B cell (primary cell): ENCODE results near the gene FBH1. TPM values are rescaled to one million over a fixed set of nuclear protein-coding genes. Genes with fewer than 3 reads are reported as not detected.
A peak's percentile ranks its signal among the peaks of the same experiment; 100 is the strongest.

Experiments
- ATAC-seq: fragments of 200-7000 bp; cut with Tn5 transposase; one replicate; pipeline ENCODE4 v1.10.0; 2021; ENCODE audit warnings: low read depth, mild to moderate bottlenecking, moderate number of reproducible peaks, moderate library complexity
- CTCF ChIA-PET: fragments of 350-600 bp; sonication (Branson Sonifier 250); formaldehyde crosslinking; loops from one replicate; lab custom pipeline; 2021; ENCODE audit warnings: antibody characterized with exemption, inconsistent platforms; lab: Charles Lee
- POLR2A ChIA-PET: fragments of 350-600 bp; sonication (Branson Sonifier 250); formaldehyde crosslinking; loops from one replicate; lab custom pipeline; 2021; ENCODE audit warnings: antibody characterized with exemption; lab: Charles Lee
- DNase-seq: peaks from one replicate; pipeline ENCODE4 v3.0.0; 2013
- H2AFZ ChIP-seq: 2 replicates; pipeline ENCODE4 v1.6.1; 2012; ENCODE audit warnings: mild to moderate bottlenecking, low read depth, low read length; ENCODE audit not compliant: insufficient read depth, poor library complexity, severe bottlenecking
- H3K27ac ChIP-seq, 2 donors: 1 replicate in 1 of 2; 2 replicates in 1 of 2; pipeline ENCODE4 v1.5.1; 2012 to 2013; ENCODE audit warnings: low read length in 2 of 2, mild to moderate bottlenecking in 2 of 2, moderate library complexity in 1 of 2
- H3K27me3 ChIP-seq, 4 experiments: fragments of 200-600 bp in 1 of 4; sonication (generic) in 1 of 4; replicated peaks in 1 of 4; 1 replicate in 2 of 4; 2 replicates in 2 of 4; pipeline versions ENCODE4 v1.6.1 to v1.7.0; 2013 to 2016; ENCODE audit warnings: low read length in 3 of 4, mild to moderate bottlenecking in 2 of 4, mixed read lengths in 1 of 4, moderate library complexity in 1 of 4; ENCODE audit not compliant: insufficient read depth in 4 of 4, control insufficient read depth in 3 of 4; ENCODE audit errors: control extremely low read depth in 1 of 4
- H3K36me3 ChIP-seq, 2 experiments: replicated peaks in 1 of 2; 1 replicate in 1 of 2; 2 replicates in 1 of 2; pipeline versions ENCODE4 v1.6.1 to v1.7.1; 2013; ENCODE audit warnings: low read length in 1 of 2; ENCODE audit not compliant: insufficient read depth in 2 of 2, control insufficient read depth in 1 of 2; ENCODE audit errors: control extremely low read depth in 1 of 2, extremely low read depth in 1 of 2
- H3K4me1 ChIP-seq, 2 donors: fragments of 200-600 bp in 1 of 2; sonication (generic) in 1 of 2; 1 replicate in 1 of 2; 2 replicates in 1 of 2; pipeline versions ENCODE4 v1.5.1 to v1.6.1; 2013 to 2017; ENCODE audit warnings: low read length in 2 of 2; ENCODE audit not compliant: control insufficient read depth in 2 of 2, insufficient read depth in 2 of 2
- H3K4me2 ChIP-seq: replicated peaks from 2 replicates; pipeline ENCODE3; 2012; ENCODE audit warnings: mild to moderate bottlenecking, low read depth, low read length; ENCODE audit not compliant: poor library complexity, severe bottlenecking
- H3K4me3 ChIP-seq, 5 experiments: fragments of 200-600 bp in 1 of 5; sonication (generic) in 1 of 5; 1 replicate in 3 of 5; 2 replicates in 2 of 5; pipeline versions ENCODE4 v1.5.1 to v1.7.0; 2011 to 2016; ENCODE audit warnings: low read length in 4 of 5, mild to moderate bottlenecking in 4 of 5, low read depth in 2 of 5, control low read depth in 1 of 5, moderate library complexity in 1 of 5; ENCODE audit not compliant: insufficient read depth in 1 of 5; ENCODE audit errors: control extremely low read depth in 1 of 5, extremely low read depth in 1 of 5
- H3K79me2 ChIP-seq: fragments of 200-600 bp; sonication (generic); one replicate; pipeline ENCODE4 v1.6.0; 2016; ENCODE audit warnings: low read length; ENCODE audit not compliant: control insufficient read depth, insufficient read depth
- H3K9ac ChIP-seq: fragments of 200-600 bp; sonication (generic); 2 replicates; pipeline ENCODE4 v1.6.1; 2017; ENCODE audit warnings: mild to moderate bottlenecking, low read length, moderate library complexity
- H3K9me3 ChIP-seq, 3 donors: one replicate each; pipeline versions ENCODE4 v1.6.1 to v1.7.1; 2013; ENCODE audit warnings: low read length in 2 of 3; ENCODE audit not compliant: control insufficient read depth in 2 of 3, insufficient read depth in 1 of 3; ENCODE audit errors: control extremely low read depth in 1 of 3
- H4K20me1 ChIP-seq: 2 replicates; pipeline ENCODE4 v1.6.0; 2012; ENCODE audit warnings: mild to moderate bottlenecking, low read length; ENCODE audit not compliant: insufficient read depth, control insufficient read depth, poor library complexity, severe bottlenecking
- H3K27ac Mint-ChIP-seq: one replicate; pipeline ENCODE4 v1.8.0; 2021; ENCODE audit warnings: mixed read lengths
- H3K27me3 Mint-ChIP-seq: one replicate; pipeline ENCODE4 v1.8.0; 2021; ENCODE audit warnings: mixed read lengths
- H3K4me1 Mint-ChIP-seq: one replicate; pipeline ENCODE4 v1.8.0; 2021; ENCODE audit warnings: mixed read lengths
- H3K4me3 Mint-ChIP-seq: one replicate; pipeline ENCODE4 v1.8.0; 2021; ENCODE audit warnings: mixed read lengths
- H3K9me3 Mint-ChIP-seq: one replicate; pipeline ENCODE4 v1.8.0; 2022; ENCODE audit warnings: mixed read lengths; ENCODE audit not compliant: insufficient read depth
- CTCF ChIP-seq: fragments of 200-600 bp; IDR thresholded peaks from one replicate; pipeline ENCODE4 v1.8.0; 2022; ENCODE audit warnings: antibody characterized with exemption, mild to moderate bottlenecking
- EZH2 ChIP-seq: IDR thresholded peaks from 2 replicates; pipeline ENCODE4 v1.6.1; 2012; ENCODE audit warnings: borderline replicate concordance, low read depth, mild to moderate bottlenecking, moderate library complexity, low read length; ENCODE audit not compliant: insufficient read depth, poor library complexity, severe bottlenecking
- WGBS: methylation state at CpG from one replicate; pipeline ENCODE4 v1.1.5; 2013; ENCODE audit warnings: missing lambda C conversion rate; ENCODE audit not compliant: insufficient coverage; 5-methylcytosine and 5-hydroxymethylcytosine counted together
- intact Hi-C: fragments of 100-400 bp; cut with micrococcal nuclease; formaldehyde crosslinking; loops from one replicate; pipeline ENCODE4 v1.10.0; 2022
- polyA plus RNA-seq: library from polyadenylated mRNA; depleted of rRNA; stranded (reverse); fragments of >200 nt; gene quantifications from 2 replicates; pipeline ENCODE4 v1.2.3, GENCODE V29; 2012
- total RNA-seq, 2 donors: library from RNA; stranded (reverse); fragments of 120-200 nt in 1 of 2; gene quantifications; 1 replicate in 1 of 2; 2 replicates in 1 of 2; pipeline versions ENCODE4 v1.2.3 to v1.2.4, GENCODE V29; 2013 to 2022

FBH1 gene
- total and polyA plus RNA-seq, 2 donors (not counting 1 experiment from before 2014, with no cell fraction given) = 86.4 to 129 TPM

GRCh38 chr10:5948208-5948585 lies 58.2 kb downstream of the FBH1 start:
- 100% methylated on average over 5 of the region's 6 CpGs for WGBS
- Mint-ChIP-seq H3K4me3 (no peak overlapping the region), H3K27me3 (no peaks in the 10 kb centered on the region), H3K4me1 (peaks cover 7% of the 10 kb centered on the region), H3K9me3 (no peaks in the 10 kb centered on the region), H3K27ac (no peak overlapping the region)
- ATAC-seq (no peak), DNase-seq (no peak)
- TF ChIP-seq EZH2 (no peak), CTCF (no peak)
- Histone ChIP-seq H2AFZ (no peak overlapping the region), H3K27ac (no peak overlapping the region), H3K36me3 (peaks cover 0 to 5% of the 10 kb centered on the region in 2 experiments), H3K9ac (no peak overlapping the region), H3K4me2 (no peak overlapping the region), H4K20me1 (no peaks in the 10 kb centered on the region), H3K4me3 (no peak overlapping the region), H3K4me1 (peaks cover 4 to 5% of the 10 kb centered on the region in 2 donors), H3K9me3 (no peaks in the 10 kb centered on the region), H3K79me2 (no peaks in the 10 kb centered on the region), H3K27me3 (no peaks in the 10 kb centered on the region)
- intact Hi-C loops = no loop called here
- ChIA-PET POLR2A (no interaction called here), CTCF (no interaction called here)

- no peak overlapping the region for H3K4me3 ChIP-seq
- H3K9me3 ChIP-seq = no peaks in the 10 kb centered on the region
- peaks cover 4 to 5% of the 10 kb centered on the region in 2 donors for H3K4me1 ChIP-seq
- H4K20me1 ChIP-seq = no peaks in the 10 kb centered on the region
- ChIA-PET POLR2A (no interaction called here), CTCF (interaction anchor here (1.0 kb wide), 1 partner anchor 10 kb away, joined by 3 read pairs; no protein-coding TSS in a partner anchor)
- no peak overlapping the region for H3K27ac ChIP-seq
- H3K9ac ChIP-seq = no peak overlapping the region
- no peaks in the 10 kb centered on the region for H3K9me3 Mint-ChIP-seq
- whole genome bisulfite sequencing = 89% methylated on average over 10 of the region's 14 CpGs
- no peaks in the 10 kb centered on the region for H3K27me3 Mint-ChIP-seq
- H3K4me2 ChIP-seq = no peak overlapping the region
- intact Hi-C loops = no loop called here
- peak; percentile 19 for DNase-seq
- TF ChIP-seq CTCF = no peak
- no peak for TF ChIP-seq EZH2
- no peaks in the 10 kb centered on the region for H3K79me2 ChIP-seq
- H3K27me3 ChIP-seq = no peaks in the 10 kb centered on the region
- no peak overlapping the region for H3K4me3 Mint-ChIP-seq
- no peak overlapping the region for H3K27ac Mint-ChIP-seq
- ATAC-seq = no peak
- no peak overlapping the region for H2AFZ ChIP-seq
- peaks cover 0 to 5% of the 10 kb centered on the region in 2 experiments for H3K36me3 ChIP-seq
- peaks cover 7% of the 10 kb centered on the region for H3K4me1 Mint-ChIP-seq
Observed at GRCh38 chr10:5949009-5949759, 59.1 kb downstream of the FBH1 start.
